ENCODE results near the gene ZKSCAN1.

DNA sequence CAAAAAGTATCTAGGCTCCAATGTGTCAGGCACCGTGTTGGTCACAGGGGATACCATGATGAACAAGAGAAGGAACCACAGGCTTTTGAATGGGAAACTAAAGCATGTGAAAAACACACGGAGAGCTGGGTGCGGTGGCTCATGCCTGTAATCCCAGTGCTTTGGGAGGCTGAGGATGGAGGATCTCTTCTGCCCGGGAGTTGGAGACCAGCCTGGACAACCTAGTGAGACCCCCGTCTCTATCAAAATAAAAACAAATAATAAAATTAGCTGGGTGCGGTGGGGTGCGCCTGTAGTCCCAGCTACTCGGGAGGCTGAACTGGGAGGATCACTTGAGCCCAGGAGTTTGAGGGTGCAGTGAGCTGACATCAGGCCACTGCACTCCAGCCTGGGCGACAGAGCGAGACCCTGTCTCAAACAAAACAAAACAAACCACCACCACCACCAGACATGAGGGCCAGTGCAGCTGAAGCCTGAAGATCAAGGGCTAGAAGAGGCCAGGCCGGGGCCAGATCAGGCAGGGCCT, 72.8 kb downstream of the ZKSCAN1 start:
- TF ChIP-seq, protein P1, sequence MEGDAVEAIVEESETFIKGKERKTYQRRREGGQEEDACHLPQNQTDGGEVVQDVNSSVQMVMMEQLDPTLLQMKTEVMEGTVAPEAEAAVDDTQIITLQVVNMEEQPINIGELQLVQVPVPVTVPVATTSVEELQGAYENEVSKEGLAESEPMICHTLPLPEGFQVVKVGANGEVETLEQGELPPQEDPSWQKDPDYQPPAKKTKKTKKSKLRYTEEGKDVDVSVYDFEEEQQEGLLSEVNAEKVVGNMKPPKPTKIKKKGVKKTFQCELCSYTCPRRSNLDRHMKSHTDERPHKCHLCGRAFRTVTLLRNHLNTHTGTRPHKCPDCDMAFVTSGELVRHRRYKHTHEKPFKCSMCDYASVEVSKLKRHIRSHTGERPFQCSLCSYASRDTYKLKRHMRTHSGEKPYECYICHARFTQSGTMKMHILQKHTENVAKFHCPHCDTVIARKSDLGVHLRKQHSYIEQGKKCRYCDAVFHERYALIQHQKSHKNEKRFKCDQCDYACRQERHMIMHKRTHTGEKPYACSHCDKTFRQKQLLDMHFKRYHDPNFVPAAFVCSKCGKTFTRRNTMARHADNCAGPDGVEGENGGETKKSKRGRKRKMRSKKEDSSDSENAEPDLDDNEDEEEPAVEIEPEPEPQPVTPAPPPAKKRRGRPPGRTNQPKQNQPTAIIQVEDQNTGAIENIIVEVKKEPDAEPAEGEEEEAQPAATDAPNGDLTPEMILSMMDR (IDR thresholded peaks at IDR 0.05): no peak
- no peak for TF ChIP-seq POLR2A (IDR thresholded peaks at IDR 0.05)

Data from heart left ventricle (tissue), 13 donors.